HepG2 (cell line): ENCODE measurements around the gene METRN. TPM values are rescaled to one million over a fixed set of nuclear protein-coding genes. Genes with fewer than 3 reads are reported as not detected.
A peak's percentile ranks its signal among the peaks of the same experiment; 100 is the strongest.

Experiments used
- ATF6 ChIP-seq: sonication (generic); formaldehyde crosslinking; conservative IDR thresholded peaks from 2 replicates; pipeline ENCODE4 v1.4.0; 2020; ENCODE audit warnings: missing genetic modification reagents
- CREM ChIP-seq, 2 experiments: sonication (generic) in 1 of 2; formaldehyde crosslinking in 1 of 2; IDR thresholded peaks; 2 replicates each; pipeline versions ENCODE4 v1.4.0 to v1.6.1; 2016 to 2020; ENCODE audit warnings: antibody characterized with exemption in 1 of 2, mild to moderate bottlenecking in 1 of 2, missing genetic modification reagents in 1 of 2
- FUBP1 ChIP-seq: sonication (generic); formaldehyde crosslinking; IDR thresholded peaks from 2 replicates; pipeline ENCODE4 v1.5.1; 2020; ENCODE audit warnings: missing genetic modification reagents, mild to moderate bottlenecking, borderline replicate concordance
- HNRNPLL ChIP-seq: fragments of 200-400 bp; formaldehyde crosslinking; IDR thresholded peaks from 2 replicates; pipeline ENCODE4 v1.6.1; 2017; ENCODE audit warnings: mild to moderate bottlenecking, low read depth, low read length; ENCODE audit not compliant: poor library complexity, severe bottlenecking
- KDM5B ChIP-seq: sonication (generic); formaldehyde crosslinking; IDR thresholded peaks from 2 replicates; pipeline ENCODE4 v1.4.0; 2020; ENCODE audit warnings: missing genetic modification reagents, mild to moderate bottlenecking, borderline replicate concordance
- NR2F6 ChIP-seq, 2 experiments: IDR thresholded peaks; 2 replicates each; pipeline ENCODE4 v1.6.1; 2016; ENCODE audit warnings: antibody characterized with exemption in 1 of 2, mild to moderate bottlenecking in 1 of 2
- PRDM10 ChIP-seq: sonication (generic); formaldehyde crosslinking; IDR thresholded peaks from 2 replicates; pipeline ENCODE4 v1.4.0; 2020; ENCODE audit warnings: low read depth, missing genetic modification reagents
- SIN3A ChIP-seq: IDR thresholded peaks from 2 replicates; pipeline ENCODE4 v1.6.1; 2011; ENCODE audit warnings: low read depth, mild to moderate bottlenecking, control low read depth, low read length, borderline replicate concordance
- SP1 ChIP-seq, 2 experiments: fragments of 450-650 bp in 1 of 2; sonication (generic) in 1 of 2; formaldehyde crosslinking in 1 of 2; IDR thresholded peaks; 2 replicates each; pipeline versions ENCODE4 v1.4.0 to v1.6.1; 2016 to 2020; ENCODE audit warnings: missing genetic modification reagents in 1 of 2
- TFDP2 ChIP-seq: sonication (generic); formaldehyde crosslinking; IDR thresholded peaks from 2 replicates; pipeline ENCODE4 v1.4.0; 2020; ENCODE audit warnings: missing genetic modification reagents
- WIZ ChIP-seq: sonication (generic); formaldehyde crosslinking; IDR thresholded peaks from 2 replicates; pipeline ENCODE4 v1.5.1; 2020; ENCODE audit warnings: mild to moderate bottlenecking, missing genetic modification reagents
- ZBTB7A ChIP-seq: sonication (generic); formaldehyde crosslinking; IDR thresholded peaks from 2 replicates; pipeline ENCODE4 v1.8.0; 2022; ENCODE audit warnings: mild to moderate bottlenecking, missing genetic modification reagents
- ZFY ChIP-seq: sonication (generic); formaldehyde crosslinking; IDR thresholded peaks from 2 replicates; pipeline ENCODE4 v1.4.0; 2020; ENCODE audit warnings: missing genetic modification reagents
- ZNF12 ChIP-seq: sonication (generic); formaldehyde crosslinking; IDR thresholded peaks from 2 replicates; pipeline ENCODE4 v1.5.0; 2020; ENCODE audit warnings: missing genetic modification reagents
- ZNF143 ChIP-seq: sonication (generic); formaldehyde crosslinking; IDR thresholded peaks from 2 replicates; pipeline ENCODE4 v1.4.0; 2020; ENCODE audit warnings: missing genetic modification reagents
- ZNF30 ChIP-seq: sonication (generic); formaldehyde crosslinking; IDR thresholded peaks from 2 replicates; pipeline ENCODE4 v1.5.0; 2020; ENCODE audit warnings: mild to moderate bottlenecking, missing genetic modification reagents
- ZNF570 ChIP-seq: sonication (generic); formaldehyde crosslinking; IDR thresholded peaks from 2 replicates; pipeline ENCODE4 v1.4.0; 2020; ENCODE audit warnings: mild to moderate bottlenecking, missing genetic modification reagents, borderline replicate concordance
- ZNF766 ChIP-seq: sonication (generic); formaldehyde crosslinking; IDR thresholded peaks from 2 replicates; pipeline ENCODE4 v1.5.0; 2020; ENCODE audit warnings: missing genetic modification reagents, borderline replicate concordance
- polyA plus RNA-seq, 8 experiments: library from polyadenylated mRNA; depleted of rRNA in 3 of 8; stranded (reverse) in 7 of 8; unstranded in 1 of 8; fragments of >200 nt; fragmentation: Illumina TruSeq in 4 of 8; extraction: Trizol in 4 of 8; gene quantifications; 2 replicates each; pipeline versions ENCODE4 v1.2.1 to v1.2.3, GENCODE V29; 2011 to 2016; ENCODE audit warnings: low read depth in 4 of 8, missing spikeins in 1 of 8, mixed read lengths in 1 of 8; ENCODE audit not compliant: insufficient read depth in 1 of 8
- total RNA-seq, 5 experiments: library from RNA; depleted of rRNA; stranded (reverse); fragments of >200 nt; fragmentation: Illumina TruSeq; extraction: Trizol; gene quantifications; 2 replicates each; pipeline ENCODE4 v1.2.3, GENCODE V29; 2016; ENCODE audit warnings: low read depth in 1 of 5

Gene METRN
- total and polyA plus RNA-seq, 2 of the 13 experiments (the other 11 are each of a cell fraction or from before 2014, with no cell fraction given), result 25.5 to 46.1 TPM

- no peak for TF ChIP-seq PRDM10 (CRISPR knock-in tag)
- no peak for TF ChIP-seq ZNF12 (CRISPR knock-in tag)
- TF ChIP-seq ZNF570, result no peak
- peak; percentile 98 for TF ChIP-seq FUBP1
- TF ChIP-seq HNRNPLL, result peak; percentile 53
- TF ChIP-seq ZNF143 (CRISPR knock-in tag), result peak; percentile 65; the same call in 1 of the 2 replicates
- TF ChIP-seq ATF6, result no peak
- peak; percentile 93 for TF ChIP-seq TFDP2
- no peak for TF ChIP-seq SP1 (IDR thresholded peaks at IDR 0.05)
- peak; percentile 80 for TF ChIP-seq SP1 (CRISPR knock-in tag; IDR thresholded peaks at IDR 0.05)
- TF ChIP-seq SIN3A, result peak; percentile 68; the same call in 1 of the 2 replicates
- no peak for TF ChIP-seq WIZ
- no peak for TF ChIP-seq ZNF30 (CRISPR knock-in tag)
- no peak for TF ChIP-seq NR2F6 (IDR thresholded peaks at IDR 0.05)
- TF ChIP-seq NR2F6 (CRISPR knock-in tag; IDR thresholded peaks at IDR 0.05), result peak; percentile 39; the same call in 1 of the 2 replicates
- TF ChIP-seq CREM (IDR thresholded peaks at IDR 0.05), result no peak
- TF ChIP-seq CREM (CRISPR knock-in tag; IDR thresholded peaks at IDR 0.05), result no peak
- 0 out of 2 replicates have a peak, but pooled peaks have one; percentile 67 for TF ChIP-seq ZBTB7A (CRISPR knock-in tag)
- TF ChIP-seq ZFY, result peak; percentile 91
- TF ChIP-seq ZNF766 (CRISPR knock-in tag), result peak; percentile 73; the same call in 1 of the 2 replicates
- peak; percentile 73; the same call in 1 of the 2 replicates for TF ChIP-seq KDM5B (CRISPR knock-in tag)
Observed at GRCh38 chr16:667780-668518, 47.0 kb upstream of the METRN start, which contains the start of gene RHOT2 (continued).
